Prostate gland (tissue), 2 donors: ENCODE measurements around the gene BCHE.

Source experiments
- POLR2A ChIP-seq: fragments of 450-650 bp; IDR thresholded peaks from one replicate; pipeline ENCODE4 v1.6.1; 2016; ENCODE audit warnings: antibody characterized with exemption, mild to moderate bottlenecking
- POLR2AphosphoS5 ChIP-seq: sonication (generic); formaldehyde crosslinking; IDR thresholded peaks from one replicate; pipeline ENCODE4 v1.6.1; 2017; ENCODE audit warnings: antibody characterized with exemption
- TF ChIP-seq, protein P1 (sequence below), 4 experiments: fragments of 200-600 bp in 2 of 4; fragments of 450-650 bp in 2 of 4; sonication (generic) in 2 of 4; IDR thresholded peaks; 1 replicate in 3 of 4; 2 replicates in 1 of 4; pipeline ENCODE4 v1.5.1; 2016 to 2019; ENCODE audit warnings: antibody characterized with exemption in 4 of 4, mild to moderate bottlenecking in 2 of 4, moderate library complexity in 2 of 4

DNA sequence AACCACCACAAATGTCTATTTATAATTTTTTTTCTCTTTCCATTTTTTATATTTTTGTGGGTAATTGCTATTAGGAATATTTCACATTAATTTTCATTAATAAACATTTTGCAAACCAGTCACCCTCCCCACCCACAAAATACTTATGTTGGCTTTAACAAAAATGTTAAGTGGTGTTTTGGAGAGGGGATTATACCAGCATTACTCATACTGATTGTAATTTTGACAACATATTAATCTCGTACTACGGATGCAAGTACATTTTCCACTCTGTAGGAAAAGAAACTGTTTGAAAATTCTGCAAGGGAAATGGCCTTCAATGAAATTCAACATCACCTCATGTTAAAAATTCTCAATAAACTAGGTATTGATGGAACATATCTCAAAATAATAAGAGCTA is 58.3 kb downstream of the BCHE start:
- TF ChIP-seq, protein P1, sequence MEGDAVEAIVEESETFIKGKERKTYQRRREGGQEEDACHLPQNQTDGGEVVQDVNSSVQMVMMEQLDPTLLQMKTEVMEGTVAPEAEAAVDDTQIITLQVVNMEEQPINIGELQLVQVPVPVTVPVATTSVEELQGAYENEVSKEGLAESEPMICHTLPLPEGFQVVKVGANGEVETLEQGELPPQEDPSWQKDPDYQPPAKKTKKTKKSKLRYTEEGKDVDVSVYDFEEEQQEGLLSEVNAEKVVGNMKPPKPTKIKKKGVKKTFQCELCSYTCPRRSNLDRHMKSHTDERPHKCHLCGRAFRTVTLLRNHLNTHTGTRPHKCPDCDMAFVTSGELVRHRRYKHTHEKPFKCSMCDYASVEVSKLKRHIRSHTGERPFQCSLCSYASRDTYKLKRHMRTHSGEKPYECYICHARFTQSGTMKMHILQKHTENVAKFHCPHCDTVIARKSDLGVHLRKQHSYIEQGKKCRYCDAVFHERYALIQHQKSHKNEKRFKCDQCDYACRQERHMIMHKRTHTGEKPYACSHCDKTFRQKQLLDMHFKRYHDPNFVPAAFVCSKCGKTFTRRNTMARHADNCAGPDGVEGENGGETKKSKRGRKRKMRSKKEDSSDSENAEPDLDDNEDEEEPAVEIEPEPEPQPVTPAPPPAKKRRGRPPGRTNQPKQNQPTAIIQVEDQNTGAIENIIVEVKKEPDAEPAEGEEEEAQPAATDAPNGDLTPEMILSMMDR (IDR thresholded peaks at IDR 0.05) = no peak
- TF ChIP-seq POLR2AphosphoS5 = no peak
- no peak for TF ChIP-seq POLR2A
